ENCODE results near the gene WWOX. TPM values are rescaled to one million over a fixed set of nuclear protein-coding genes. Genes with fewer than 3 reads are reported as not detected.

Gene WWOX
- total RNA-seq, 6 experiments from 2014 or later, result 0.46 to 3.4 (median 1.3) TPM

DNA sequence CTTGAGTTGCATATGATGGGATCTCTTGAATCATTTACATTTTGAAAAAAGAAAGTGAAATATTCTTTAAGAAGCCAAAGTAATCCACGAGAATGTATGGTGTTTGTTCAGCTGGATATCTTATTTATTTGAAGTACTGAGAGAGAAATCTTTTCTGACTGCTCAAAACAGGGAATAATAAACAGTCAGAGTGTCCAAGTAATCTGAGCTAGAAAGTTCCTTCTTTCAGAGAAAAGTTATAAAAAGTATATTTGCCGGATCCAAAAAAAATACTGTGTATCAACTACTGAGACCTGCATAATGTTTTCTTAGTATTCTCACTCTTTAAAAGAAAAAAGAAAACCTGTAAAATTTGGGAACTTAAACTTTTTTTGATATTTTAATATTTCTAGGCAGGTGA is 350.8 kb downstream of the WWOX start:
- H3K27ac Mint-ChIP-seq, result no peak overlapping the region

DNA sequence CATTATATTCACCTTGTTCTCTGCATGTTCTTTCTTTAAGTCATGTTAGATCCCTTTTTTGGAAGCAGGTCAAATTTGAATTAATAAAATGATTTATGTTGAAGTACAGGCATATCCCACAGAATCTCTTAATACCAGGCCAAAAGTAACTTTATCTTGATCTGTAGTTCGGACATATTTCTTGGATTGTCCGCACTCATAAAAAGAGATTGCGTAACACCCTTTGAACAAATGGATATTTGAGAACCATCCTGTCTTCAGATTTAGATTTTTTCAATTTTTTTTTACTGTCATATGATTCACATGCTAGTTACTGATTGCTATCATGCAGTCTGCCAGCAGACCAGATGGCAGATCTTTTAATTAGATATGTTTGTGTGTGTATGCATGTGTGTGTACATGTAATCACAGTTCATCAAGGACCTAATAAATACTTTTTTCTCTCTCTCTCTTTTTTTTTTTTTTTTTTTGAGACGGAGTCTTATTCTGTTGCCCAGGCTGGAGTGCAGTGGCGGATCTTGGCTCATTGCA is 352.6 kb downstream of the WWOX start:
- Mint-ChIP-seq H3K27me3 (ENCODE audit: insufficient read depth) (no peaks in the 10 kb centered on the region), H3K4me1 (ENCODE audit: low read depth) (no peaks in the 10 kb centered on the region), H3K36me3 (ENCODE audit: low read depth) (no peaks in the 10 kb centered on the region), H3K9me3 (peaks cover 56% of the 10 kb centered on the region), H3K4me3 (no peak overlapping the region), H3K27ac (no peak overlapping the region)
- DNase-seq, result no peak
- TF ChIP-seq CTCF (IDR thresholded peaks at IDR 0.05), result no peak

More for the DNA sequence above, 350.8 kb downstream of the WWOX start:
- H3K4me3 Mint-ChIP-seq, result no peak overlapping the region
- no peaks in the 10 kb centered on the region for H3K36me3 Mint-ChIP-seq (ENCODE audit: low read depth)
- no peaks in the 10 kb centered on the region for H3K4me1 Mint-ChIP-seq (ENCODE audit: low read depth)
- no peaks in the 10 kb centered on the region for H3K27me3 Mint-ChIP-seq (ENCODE audit: insufficient read depth)
- DNase-seq, result no peak
- no peak for TF ChIP-seq CTCF (IDR thresholded peaks at IDR 0.05)
- peaks cover 55% of the 10 kb centered on the region for H3K9me3 Mint-ChIP-seq

- Mint-ChIP-seq H3K9me3 (peaks cover 31% of the 10 kb centered on the region), H3K27ac (no peak overlapping the region), H3K4me1 (ENCODE audit: low read depth) (no peaks in the 10 kb centered on the region), H3K4me3 (no peak overlapping the region), H3K36me3 (ENCODE audit: low read depth) (no peaks in the 10 kb centered on the region), H3K27me3 (ENCODE audit: insufficient read depth) (no peaks in the 10 kb centered on the region)
- DNase-seq, result no peak
- no peak for TF ChIP-seq CTCF (IDR thresholded peaks at IDR 0.05)
Measured at GRCh38 chr16:78455861-78456260, 356.4 kb downstream of the WWOX start.

- no peak for TF ChIP-seq CTCF (IDR thresholded peaks at IDR 0.05)
- Mint-ChIP-seq H3K9me3 (peaks cover 50% of the 10 kb centered on the region), H3K27me3 (ENCODE audit: insufficient read depth) (no peaks in the 10 kb centered on the region), H3K4me1 (ENCODE audit: low read depth) (no peaks in the 10 kb centered on the region), H3K36me3 (ENCODE audit: low read depth) (0 out of 2 replicates have a peak, but pooled peaks cover under 1% of the 10 kb centered on the region), H3K27ac (no peak overlapping the region), H3K4me3 (no peak overlapping the region)
- no peak for DNase-seq
Measured at GRCh38 chr16:78458588-78458987, 359.1 kb downstream of the WWOX start.

GRCh38 chr16:78460428-78460827 is 361.0 kb downstream of the WWOX start:
- H3K4me1 Mint-ChIP-seq (ENCODE audit: low read depth), result no peaks in the 10 kb centered on the region
- no peaks in the 10 kb centered on the region for H3K27me3 Mint-ChIP-seq (ENCODE audit: insufficient read depth)
- no peak overlapping the region for H3K27ac Mint-ChIP-seq
- TF ChIP-seq CTCF (IDR thresholded peaks at IDR 0.05), result no peak
- 0 out of 2 replicates have a peak, but pooled peaks cover 5% of the 10 kb centered on the region for H3K36me3 Mint-ChIP-seq (ENCODE audit: low read depth)
- DNase-seq, result no peak
- H3K4me3 Mint-ChIP-seq, result no peak overlapping the region
- peaks cover 55% of the 10 kb centered on the region for H3K9me3 Mint-ChIP-seq

DNA sequence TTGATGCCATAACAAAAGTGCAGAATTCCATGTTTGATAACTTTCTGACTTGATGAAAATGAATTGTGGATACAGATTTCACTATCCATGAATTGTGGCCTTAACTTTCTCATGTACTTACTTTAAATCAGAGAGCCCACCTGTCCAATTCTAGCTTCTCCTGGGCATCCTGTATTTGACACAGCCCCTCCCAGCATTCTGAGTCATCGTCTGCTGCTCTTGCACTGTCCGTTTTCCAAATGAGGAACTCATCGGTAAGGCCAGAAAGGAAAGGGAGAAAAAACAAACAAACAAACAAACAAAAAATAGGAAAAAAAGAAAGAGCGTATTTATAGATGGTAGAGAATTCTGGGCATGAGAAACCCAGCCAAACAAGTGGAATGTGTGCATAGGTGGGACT is 361.6 kb downstream of the WWOX start:
- no peak for TF ChIP-seq CTCF (IDR thresholded peaks at IDR 0.05)
- no peak for DNase-seq
- H3K4me1 Mint-ChIP-seq (ENCODE audit: low read depth), result no peaks in the 10 kb centered on the region
- no peaks in the 10 kb centered on the region for H3K27me3 Mint-ChIP-seq (ENCODE audit: insufficient read depth)
- no peak overlapping the region for H3K27ac Mint-ChIP-seq
- peaks cover 54% of the 10 kb centered on the region for H3K9me3 Mint-ChIP-seq
- 0 out of 2 replicates have a peak, but pooled peaks cover 5% of the 10 kb centered on the region for H3K36me3 Mint-ChIP-seq (ENCODE audit: low read depth)
- no peak overlapping the region for H3K4me3 Mint-ChIP-seq
